Measurements from ENCODE around the gene ATXN1. TPM values are rescaled to one million over a fixed set of nuclear protein-coding genes. Genes with fewer than 3 reads are reported as not detected.

ATXN1 gene
- total and polyA plus RNA-seq, 2 of the 8 experiments (the other 6 are each of a cell fraction or from before 2014, with no cell fraction given), result 1.6 to 4.0 TPM

- no peak for TF ChIP-seq RNF2 (IDR thresholded peaks at IDR 0.05; ENCODE audit: borderline replicate concordance, low read depth, low read length, missing control alignments, poor library complexity, severe bottlenecking)
These were observed 262.3 kb downstream of the ATXN1 start (continued) for GRCh38 chr6:16498957-16499356.
